ENCODE data around the gene PIK3R4.

Gene PIK3R4

DNA sequence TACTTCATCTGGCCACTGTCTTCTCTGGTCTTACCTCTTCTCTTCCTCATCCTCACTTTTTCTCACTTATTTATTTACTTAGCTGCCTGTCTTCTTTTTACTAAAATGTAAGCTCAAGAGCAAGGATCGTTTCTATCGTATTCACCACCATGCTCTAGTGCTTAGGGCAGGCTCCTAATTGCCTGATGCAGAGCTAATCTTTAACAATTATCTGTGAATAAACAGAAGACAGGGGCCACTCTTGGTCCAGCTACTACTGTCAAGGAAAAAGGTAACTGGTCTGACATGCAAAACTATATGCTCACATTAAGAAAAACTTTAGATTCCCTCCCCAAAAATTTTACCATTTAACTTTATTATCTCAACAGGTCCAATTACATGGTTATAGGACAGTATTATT lies 17.5 kb downstream of the PIK3R4 start:
- no peaks in the 10 kb centered on the region for H4K20me1 ChIP-seq (ENCODE audit: control insufficient read depth, insufficient read depth, low read depth, low read length)
- H3K4me1 ChIP-seq (ENCODE audit: control insufficient read depth, low read length): 0 out of 2 replicates have a peak, but pooled peaks cover 3% of the 10 kb centered on the region
- no peaks in the 10 kb centered on the region for H3K27me3 ChIP-seq (ENCODE audit: control insufficient read depth, low read length)
- no peak overlapping the region for H3K4me3 ChIP-seq (ENCODE audit: low read length)
- no peaks in the 10 kb centered on the region for H3K9me2 ChIP-seq (replicated peaks; ENCODE audit: control insufficient read depth, low read length)
- H3K27ac ChIP-seq (ENCODE audit: low read depth, low read length): no peak overlapping the region
- H3K4me2 ChIP-seq (ENCODE audit: low read length): no peak overlapping the region
- H3F3A ChIP-seq (ENCODE audit: control insufficient read depth, insufficient read depth): peaks cover 7% of the 10 kb centered on the region; the same call in 1 of the 2 replicates
- TF ChIP-seq, protein P1, sequence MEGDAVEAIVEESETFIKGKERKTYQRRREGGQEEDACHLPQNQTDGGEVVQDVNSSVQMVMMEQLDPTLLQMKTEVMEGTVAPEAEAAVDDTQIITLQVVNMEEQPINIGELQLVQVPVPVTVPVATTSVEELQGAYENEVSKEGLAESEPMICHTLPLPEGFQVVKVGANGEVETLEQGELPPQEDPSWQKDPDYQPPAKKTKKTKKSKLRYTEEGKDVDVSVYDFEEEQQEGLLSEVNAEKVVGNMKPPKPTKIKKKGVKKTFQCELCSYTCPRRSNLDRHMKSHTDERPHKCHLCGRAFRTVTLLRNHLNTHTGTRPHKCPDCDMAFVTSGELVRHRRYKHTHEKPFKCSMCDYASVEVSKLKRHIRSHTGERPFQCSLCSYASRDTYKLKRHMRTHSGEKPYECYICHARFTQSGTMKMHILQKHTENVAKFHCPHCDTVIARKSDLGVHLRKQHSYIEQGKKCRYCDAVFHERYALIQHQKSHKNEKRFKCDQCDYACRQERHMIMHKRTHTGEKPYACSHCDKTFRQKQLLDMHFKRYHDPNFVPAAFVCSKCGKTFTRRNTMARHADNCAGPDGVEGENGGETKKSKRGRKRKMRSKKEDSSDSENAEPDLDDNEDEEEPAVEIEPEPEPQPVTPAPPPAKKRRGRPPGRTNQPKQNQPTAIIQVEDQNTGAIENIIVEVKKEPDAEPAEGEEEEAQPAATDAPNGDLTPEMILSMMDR (IDR thresholded peaks at IDR 0.05; ENCODE audit: low read depth, low read length, poor library complexity, severe bottlenecking): no peak
- TF ChIP-seq EZH2phosphoT487 (IDR thresholded peaks at IDR 0.05; ENCODE audit: borderline replicate concordance, low read length): no peak
- H3K36me3 ChIP-seq (ENCODE audit: control insufficient read depth, low read length): peaks cover 26% of the 10 kb centered on the region
- no peaks in the 10 kb centered on the region; the same call in 1 of the 2 replicates for H3K79me2 ChIP-seq (ENCODE audit: control insufficient read depth, low read length)
- H3K9me3 ChIP-seq (ENCODE audit: control insufficient read depth, insufficient read depth, low read length): no peaks in the 10 kb centered on the region

DNA sequence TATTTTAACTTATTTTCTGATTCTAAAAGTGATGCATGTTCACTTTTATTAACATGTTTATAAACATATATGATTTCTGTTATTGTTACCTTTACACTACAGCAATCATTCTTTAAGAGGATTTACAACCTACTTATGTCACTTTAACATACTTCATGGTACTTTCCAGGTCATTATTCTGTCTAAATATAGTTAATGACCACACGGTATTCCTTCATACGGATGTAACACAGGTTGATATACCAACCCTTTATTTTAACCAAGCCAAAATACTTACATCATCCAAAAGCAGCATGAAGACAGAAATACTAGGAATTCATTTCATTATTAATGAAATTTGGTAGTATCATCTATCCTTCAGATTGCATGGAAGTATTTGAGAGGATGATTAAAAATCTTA lies 18.6 kb downstream of the PIK3R4 start:
- H4K20me1 ChIP-seq (ENCODE audit: control insufficient read depth, insufficient read depth, low read depth, low read length): no peaks in the 10 kb centered on the region
- H3K79me2 ChIP-seq (ENCODE audit: control insufficient read depth, low read length): no peaks in the 10 kb centered on the region; the same call in 1 of the 2 replicates
- no peaks in the 10 kb centered on the region for H3K9me2 ChIP-seq (replicated peaks; ENCODE audit: control insufficient read depth, low read length)
- no peaks in the 10 kb centered on the region for H3K27me3 ChIP-seq (ENCODE audit: control insufficient read depth, low read length)
- H3K4me2 ChIP-seq (ENCODE audit: low read length): no peak overlapping the region
- no peaks in the 10 kb centered on the region for H3K9me3 ChIP-seq (ENCODE audit: control insufficient read depth, insufficient read depth, low read length)
- peaks cover 7% of the 10 kb centered on the region; the same call in 1 of the 2 replicates for H3F3A ChIP-seq (ENCODE audit: control insufficient read depth, insufficient read depth)
- TF ChIP-seq, protein P1 (IDR thresholded peaks at IDR 0.05; ENCODE audit: low read depth, low read length, poor library complexity, severe bottlenecking): no peak
- no peak for TF ChIP-seq EZH2phosphoT487 (IDR thresholded peaks at IDR 0.05; ENCODE audit: borderline replicate concordance, low read length)
- no peak overlapping the region for H3K4me3 ChIP-seq (ENCODE audit: low read length)
- H3K4me1 ChIP-seq (ENCODE audit: control insufficient read depth, low read length): 0 out of 2 replicates have a peak, but pooled peaks cover 3% of the 10 kb centered on the region
- H3K36me3 ChIP-seq (ENCODE audit: control insufficient read depth, low read length): peaks cover 20% of the 10 kb centered on the region
- H3K27ac ChIP-seq (ENCODE audit: low read depth, low read length): no peak overlapping the region

DNA sequence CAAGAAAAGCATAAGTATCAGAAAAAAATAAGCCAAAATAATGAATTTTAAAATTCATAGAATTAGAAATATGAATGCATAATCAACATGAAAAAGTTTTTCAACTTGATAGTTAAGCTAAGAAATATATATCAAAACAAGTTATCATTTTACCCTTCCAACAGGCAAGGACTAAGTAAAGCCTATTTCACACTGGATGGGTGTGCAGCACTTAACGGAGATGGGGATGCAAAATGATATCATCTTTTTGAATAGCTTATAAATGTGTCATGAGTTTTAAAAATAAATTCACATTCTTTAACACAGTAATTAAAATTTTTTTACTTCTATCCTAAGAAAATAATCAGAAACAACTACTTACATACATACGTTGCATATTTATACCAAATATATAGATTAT lies 20.9 kb downstream of the PIK3R4 start:
- H3K9me2 ChIP-seq (replicated peaks; ENCODE audit: control insufficient read depth, low read length): no peaks in the 10 kb centered on the region
- no peaks in the 10 kb centered on the region for H3K9me3 ChIP-seq (ENCODE audit: control insufficient read depth, insufficient read depth, low read length)
- H3F3A ChIP-seq (ENCODE audit: control insufficient read depth, insufficient read depth): peaks cover 7% of the 10 kb centered on the region; the same call in 1 of the 2 replicates
- H3K4me3 ChIP-seq (ENCODE audit: low read length): no peak overlapping the region
- H3K4me1 ChIP-seq (ENCODE audit: control insufficient read depth, low read length): 0 out of 2 replicates have a peak, but pooled peaks cover 3% of the 10 kb centered on the region
- H3K36me3 ChIP-seq (ENCODE audit: control insufficient read depth, low read length): peaks cover 20% of the 10 kb centered on the region
- no peak overlapping the region for H3K27ac ChIP-seq (ENCODE audit: low read depth, low read length)
- no peaks in the 10 kb centered on the region for H3K27me3 ChIP-seq (ENCODE audit: control insufficient read depth, low read length)
- H4K20me1 ChIP-seq (ENCODE audit: control insufficient read depth, insufficient read depth, low read depth, low read length): no peaks in the 10 kb centered on the region
- TF ChIP-seq, protein P1 (IDR thresholded peaks at IDR 0.05; ENCODE audit: low read depth, low read length, poor library complexity, severe bottlenecking): no peak
- no peak for TF ChIP-seq EZH2phosphoT487 (IDR thresholded peaks at IDR 0.05; ENCODE audit: borderline replicate concordance, low read length)
- H3K4me2 ChIP-seq (ENCODE audit: low read length): no peak overlapping the region
- H3K79me2 ChIP-seq (ENCODE audit: control insufficient read depth, low read length): no peaks in the 10 kb centered on the region
